Measurements from ENCODE around the gene SDHA.

- TF ChIP-seq CTCF (IDR thresholded peaks at IDR 0.05) (no peak), SIN3A (IDR thresholded peaks at IDR 0.05; ENCODE audit: borderline replicate concordance, insufficient read depth, low read depth, low read length) (no peak), POLR2AphosphoS5 (IDR thresholded peaks at IDR 0.05; ENCODE audit: low read depth, low read length) (no peak), REST (IDR thresholded peaks at IDR 0.05; ENCODE audit: insufficient read depth in 1 of 2, low read depth in 2 of 2, low read length in 1 of 2) (no peak)
These were observed 41.8 kb upstream of the SDHA start for GRCh38 chr5:176296-176823.

All from Panc1 (cell line).